Thyroid gland (tissue), 4 donors: Measurements from ENCODE around the gene ADGRE2. TPM values are rescaled to one million over a fixed set of nuclear protein-coding genes. Genes with fewer than 3 reads are reported as not detected.

Experiments used
- DNase-seq, 2 donors: peaks; one replicate each; pipeline ENCODE4 v3.0.0-alpha.2; 2019
- H3K27ac ChIP-seq, 3 donors: fragments of 200-600 bp; sonication (generic); 1 replicate in 2 of 3; 2 replicates in 1 of 3; pipeline ENCODE4 v1.5.1; 2016 to 2019; ENCODE audit warnings: mild to moderate bottlenecking in 1 of 3, moderate library complexity in 1 of 3
- H3K27me3 ChIP-seq: fragments of 200-600 bp; sonication (generic); one replicate; pipeline ENCODE4 v1.5.1; 2019
- H3K36me3 ChIP-seq, 2 donors: fragments of 200-600 bp; sonication (generic); one replicate each; pipeline ENCODE4 v1.5.1; 2016 to 2019
- H3K4me1 ChIP-seq, 2 donors: fragments of 200-600 bp; sonication (generic); one replicate each; pipeline ENCODE4 v1.5.1; 2017 to 2019
- H3K4me3 ChIP-seq, 3 donors: fragments of 200-600 bp; sonication (generic); replicated peaks in 1 of 3; 1 replicate in 2 of 3; 2 replicates in 1 of 3; pipeline ENCODE4 v1.5.1; 2016; ENCODE audit warnings: mild to moderate bottlenecking in 1 of 3
- H3K9me3 ChIP-seq: fragments of 200-600 bp; sonication (generic); one replicate; pipeline ENCODE4 v1.5.1; 2017
- POLR2A ChIP-seq, 2 donors: fragments of 450-650 bp; IDR thresholded peaks; one replicate each; pipeline ENCODE4 v1.6.1; 2017; ENCODE audit warnings: antibody characterized with exemption in 2 of 2, mild to moderate bottlenecking in 2 of 2, moderate library complexity in 1 of 2
- WGBS, 2 donors: methylation state at CpG; one replicate each; pipeline ENCODE4 v1.1.5; 2017; 5-methylcytosine and 5-hydroxymethylcytosine counted together
- intact Hi-C: fragments of 100-400 bp; cut with DNase I; formaldehyde crosslinking; loops from one replicate; pipeline ENCODE4 v1.15.1; 2023
- total RNA-seq, 4 donors: library from RNA; depleted of rRNA; stranded (reverse); fragments of >200 nt; gene quantifications; one replicate each; pipeline ENCODE4 v1.2.3, GENCODE V29; 2016
- TF ChIP-seq, protein P1 (sequence below), 6 experiments: fragments of 200-600 bp in 3 of 6; fragments of 450-650 bp in 3 of 6; sonication (generic) in 3 of 6; IDR thresholded peaks; one replicate each; pipeline ENCODE4 v1.5.1; 2016 to 2019; ENCODE audit warnings: antibody characterized with exemption in 6 of 6, mild to moderate bottlenecking in 2 of 6, inconsistent platforms in 1 of 6, moderate library complexity in 1 of 6

The ADGRE2 gene
- total RNA-seq, 4 donors from 2014 or later = 0.33 to 6.0 (median 2.0) TPM

DNA sequence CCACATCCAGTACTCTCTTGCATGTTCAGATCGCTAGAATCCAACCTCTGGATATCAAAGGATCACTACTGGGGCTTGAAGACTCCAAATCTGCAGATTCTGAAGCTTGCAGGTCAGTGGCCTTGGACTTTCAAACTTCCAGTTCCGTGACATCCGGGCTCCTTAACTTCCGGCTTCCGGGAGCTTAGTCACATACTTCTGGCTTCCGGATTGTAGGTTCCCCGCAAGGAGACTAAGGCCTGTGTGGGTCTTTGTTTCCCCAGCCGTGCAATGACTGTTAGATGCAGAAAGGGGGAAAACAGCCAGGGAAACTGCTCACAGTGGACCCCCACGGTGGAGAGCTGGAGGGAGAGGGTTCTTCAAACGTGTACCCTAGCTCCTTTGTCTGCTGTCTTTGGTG lies 47.2 kb downstream of the ADGRE2 start:
- no peaks in the 10 kb centered on the region for H3K4me1 ChIP-seq
- no peaks in the 10 kb centered on the region for H3K27me3 ChIP-seq
- H3K4me3 ChIP-seq = no peak overlapping the region
- intact Hi-C loops = no loop called here
- 64 to 65% methylated on average over 10 of the region's 10 CpGs for WGBS, 2 donors
- no peak overlapping the region for H3K27ac ChIP-seq
- no peaks in the 10 kb centered on the region for H3K36me3 ChIP-seq
- no peaks in the 10 kb centered on the region for H3K9me3 ChIP-seq
- TF ChIP-seq, protein P1, sequence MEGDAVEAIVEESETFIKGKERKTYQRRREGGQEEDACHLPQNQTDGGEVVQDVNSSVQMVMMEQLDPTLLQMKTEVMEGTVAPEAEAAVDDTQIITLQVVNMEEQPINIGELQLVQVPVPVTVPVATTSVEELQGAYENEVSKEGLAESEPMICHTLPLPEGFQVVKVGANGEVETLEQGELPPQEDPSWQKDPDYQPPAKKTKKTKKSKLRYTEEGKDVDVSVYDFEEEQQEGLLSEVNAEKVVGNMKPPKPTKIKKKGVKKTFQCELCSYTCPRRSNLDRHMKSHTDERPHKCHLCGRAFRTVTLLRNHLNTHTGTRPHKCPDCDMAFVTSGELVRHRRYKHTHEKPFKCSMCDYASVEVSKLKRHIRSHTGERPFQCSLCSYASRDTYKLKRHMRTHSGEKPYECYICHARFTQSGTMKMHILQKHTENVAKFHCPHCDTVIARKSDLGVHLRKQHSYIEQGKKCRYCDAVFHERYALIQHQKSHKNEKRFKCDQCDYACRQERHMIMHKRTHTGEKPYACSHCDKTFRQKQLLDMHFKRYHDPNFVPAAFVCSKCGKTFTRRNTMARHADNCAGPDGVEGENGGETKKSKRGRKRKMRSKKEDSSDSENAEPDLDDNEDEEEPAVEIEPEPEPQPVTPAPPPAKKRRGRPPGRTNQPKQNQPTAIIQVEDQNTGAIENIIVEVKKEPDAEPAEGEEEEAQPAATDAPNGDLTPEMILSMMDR (IDR thresholded peaks at IDR 0.05) = no peak
- TF ChIP-seq POLR2A (IDR thresholded peaks at IDR 0.05) = no peak
- DNase-seq = no peak

DNA sequence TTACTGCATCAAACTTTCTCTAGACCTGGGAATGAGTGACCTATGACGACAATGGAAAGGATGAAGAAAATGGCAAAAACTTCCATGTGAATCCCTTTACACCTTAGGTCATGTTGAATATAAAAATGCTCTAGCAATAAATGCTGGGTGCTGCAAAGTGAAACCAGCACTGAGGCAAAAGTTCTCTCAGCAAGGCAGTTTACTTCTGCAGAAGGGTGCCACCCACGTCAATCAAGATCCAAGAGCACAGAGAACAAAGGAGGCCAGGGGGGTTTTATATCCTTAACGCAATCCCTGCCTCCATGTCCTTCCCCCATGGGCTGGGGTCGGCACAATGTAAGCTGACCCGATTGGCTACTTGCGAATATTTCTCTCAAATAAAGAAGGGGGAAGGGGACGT lies 49.8 kb downstream of the ADGRE2 start:
- TF ChIP-seq, protein P1 (IDR thresholded peaks at IDR 0.05) = no peak
- TF ChIP-seq POLR2A (IDR thresholded peaks at IDR 0.05) = no peak
- Histone ChIP-seq H3K4me1 (no peaks in the 10 kb centered on the region), H3K27ac (no peak overlapping the region), H3K36me3 (no peaks in the 10 kb centered on the region), H3K4me3 (no peak overlapping the region), H3K9me3 (no peaks in the 10 kb centered on the region), H3K27me3 (no peaks in the 10 kb centered on the region)
- DNase-seq = no peak
- WGBS, 2 donors = 65 to 92% methylated on average over 7 of the region's 7 CpGs
- intact Hi-C loops = no loop called here

DNA sequence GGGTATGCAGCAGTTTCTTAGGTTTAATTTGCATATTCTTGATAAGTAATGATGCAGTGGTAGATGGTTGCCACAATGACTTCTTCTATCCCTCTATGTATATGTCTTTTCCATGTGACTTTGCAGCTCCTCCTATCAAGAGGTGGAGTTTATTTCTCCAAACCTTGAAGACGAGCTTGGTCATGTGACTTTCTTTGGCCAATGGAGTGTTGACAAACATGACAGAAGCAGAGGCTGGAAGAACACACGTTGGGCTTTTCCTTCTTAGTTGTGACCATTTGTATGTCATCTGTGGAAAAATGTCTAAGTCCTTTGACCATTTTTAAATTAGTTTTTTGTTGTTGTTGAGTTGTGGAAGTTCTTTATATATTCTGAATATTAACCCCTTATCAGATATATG lies 56.2 kb downstream of the ADGRE2 start:
- Histone ChIP-seq H3K27me3 (no peaks in the 10 kb centered on the region), H3K9me3 (peaks cover 16% of the 10 kb centered on the region), H3K27ac (no peak overlapping the region), H3K36me3 (peaks cover 23 to 26% of the 10 kb centered on the region in 2 donors), H3K4me1 (no peaks in the 10 kb centered on the region), H3K4me3 (no peak overlapping the region)
- no peak for TF ChIP-seq POLR2A (IDR thresholded peaks at IDR 0.05)
- TF ChIP-seq, protein P1 (IDR thresholded peaks at IDR 0.05) = no peak
- intact Hi-C loops = no loop called here
- DNase-seq = no peak
- 88 to 92% methylated on average over 2 of the region's 2 CpGs for WGBS, 2 donors

DNA sequence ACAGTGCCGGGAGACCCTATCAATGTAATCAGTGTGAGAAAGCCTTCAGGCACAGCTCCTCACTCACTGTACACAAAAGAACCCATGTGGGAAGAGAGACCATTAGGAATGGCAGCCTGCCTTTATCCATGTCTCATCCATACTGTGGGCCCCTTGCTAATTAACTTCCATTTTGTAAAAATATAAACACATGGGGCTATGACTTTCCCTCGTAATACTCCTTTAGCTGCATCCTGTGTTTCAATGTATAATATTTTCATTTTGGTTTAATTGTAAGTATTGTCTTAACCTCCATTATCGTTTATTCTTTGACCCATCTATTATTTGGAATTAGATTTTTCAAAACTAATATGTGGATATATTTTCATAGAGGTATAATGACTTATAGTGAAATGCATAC lies 59.2 kb downstream of the ADGRE2 start:
- Histone ChIP-seq H3K4me3 (no peak overlapping the region), H3K27ac (no peak overlapping the region), H3K4me1 (no peaks in the 10 kb centered on the region), H3K27me3 (no peaks in the 10 kb centered on the region), H3K36me3 (peaks cover 49 to 54% of the 10 kb centered on the region in 2 donors), H3K9me3 (peaks cover 16% of the 10 kb centered on the region)
- DNase-seq = no peak
- intact Hi-C loops = no loop called here
- 99% methylated on average over 3 of the region's 3 CpGs for WGBS, 2 donors
- TF ChIP-seq, protein P1 (IDR thresholded peaks at IDR 0.05) = no peak
- TF ChIP-seq POLR2A (IDR thresholded peaks at IDR 0.05) = no peak

DNA sequence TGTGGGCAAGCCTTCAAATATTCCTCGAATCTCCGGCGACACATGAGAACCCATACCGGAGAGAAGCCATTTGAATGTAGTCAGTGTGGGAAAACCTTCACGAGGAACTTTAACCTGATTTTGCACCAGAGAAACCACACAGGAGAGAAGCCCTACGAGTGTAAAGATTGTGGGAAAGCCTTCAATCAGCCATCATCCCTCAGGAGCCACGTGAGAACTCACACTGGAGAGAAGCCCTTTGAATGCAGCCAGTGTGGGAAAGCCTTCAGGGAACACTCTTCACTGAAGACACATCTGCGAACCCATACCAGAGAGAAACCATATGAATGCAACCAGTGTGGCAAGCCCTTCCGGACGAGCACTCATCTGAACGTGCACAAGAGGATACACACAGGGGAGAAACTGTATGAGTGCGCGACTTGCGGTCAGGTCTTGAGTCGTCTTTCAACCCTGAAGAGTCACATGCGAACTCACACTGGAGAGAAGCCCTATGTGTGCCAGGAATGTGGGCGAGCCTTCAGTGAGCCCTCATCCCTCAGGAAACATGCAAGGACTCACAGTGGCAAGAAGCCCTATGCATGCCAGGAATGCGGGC lies 59.7 kb downstream of the ADGRE2 start:
- no peak for TF ChIP-seq POLR2A (IDR thresholded peaks at IDR 0.05)
- TF ChIP-seq, protein P1 (IDR thresholded peaks at IDR 0.05) = no peak
- intact Hi-C loops = no loop called here
- Histone ChIP-seq H3K36me3 (peaks cover 55 to 57% of the 10 kb centered on the region in 2 donors), H3K9me3 (peaks cover 16% of the 10 kb centered on the region), H3K27ac (no peak overlapping the region), H3K4me1 (no peaks in the 10 kb centered on the region), H3K27me3 (no peaks in the 10 kb centered on the region), H3K4me3 (no peak overlapping the region)
- no peak for DNase-seq
- 90 to 96% methylated on average over 18 of the region's 18 CpGs for WGBS, 2 donors
